Measurements from ENCODE around the gene TOR3A.

TOR3A gene

GRCh38 chr1:179090923-179091322, 9.1 kb downstream of the TOR3A start:
- peaks cover 18% of the 10 kb centered on the region; the same call in 1 of the 2 replicates for H4K20me1 ChIP-seq (ENCODE audit: control insufficient read depth, insufficient read depth, low read depth, low read length)
- H3F3A ChIP-seq (ENCODE audit: control insufficient read depth, insufficient read depth): peaks cover 8% of the 10 kb centered on the region
- no peak for TF ChIP-seq CTCF (IDR thresholded peaks at IDR 0.05; ENCODE audit: low read depth, low read length, poor library complexity, severe bottlenecking)
- no peak for TF ChIP-seq EZH2phosphoT487 (IDR thresholded peaks at IDR 0.05; ENCODE audit: borderline replicate concordance, low read length)
- H3K4me2 ChIP-seq (ENCODE audit: low read length): no peak overlapping the region
- H3K9me3 ChIP-seq (ENCODE audit: control insufficient read depth, insufficient read depth, low read length): no peaks in the 10 kb centered on the region
- no peak overlapping the region for H3K4me3 ChIP-seq (ENCODE audit: low read length)
- H3K4me1 ChIP-seq (ENCODE audit: control insufficient read depth, low read length): peaks cover 36% of the 10 kb centered on the region
- peaks cover 54% of the 10 kb centered on the region for H3K79me2 ChIP-seq (ENCODE audit: control insufficient read depth, low read length)
- H3K36me3 ChIP-seq (ENCODE audit: control insufficient read depth, low read length): peaks cover 93% of the 10 kb centered on the region
- no peaks in the 10 kb centered on the region for H3K27me3 ChIP-seq (ENCODE audit: control insufficient read depth, low read length)
- no peak overlapping the region for H3K27ac ChIP-seq (ENCODE audit: low read depth, low read length)
- H3K9me2 ChIP-seq (replicated peaks; ENCODE audit: control insufficient read depth, low read length): no peaks in the 10 kb centered on the region

- Histone ChIP-seq H3K36me3 (ENCODE audit: control insufficient read depth, low read length) (peaks cover 95% of the 10 kb centered on the region), H3K27ac (ENCODE audit: low read depth, low read length) (no peak overlapping the region), H3K4me2 (ENCODE audit: low read length) (no peak overlapping the region)
These were observed 9.9 kb downstream of the TOR3A start for GRCh38 chr1:179091691-179092165.

GRCh38 chr1:179092896-179093461, 11.1 kb downstream of the TOR3A start:
- peaks cover 95% of the 10 kb centered on the region for H3K36me3 ChIP-seq (ENCODE audit: control insufficient read depth, low read length)
- H3K79me2 ChIP-seq (ENCODE audit: control insufficient read depth, low read length): peaks cover 35% of the 10 kb centered on the region
- H4K20me1 ChIP-seq (ENCODE audit: control insufficient read depth, insufficient read depth, low read depth, low read length): peaks cover 9% of the 10 kb centered on the region; the same call in 1 of the 2 replicates
- H3K9me2 ChIP-seq (replicated peaks; ENCODE audit: control insufficient read depth, low read length): no peaks in the 10 kb centered on the region
- H3K4me3 ChIP-seq (ENCODE audit: low read length): no peak overlapping the region
- H3K4me2 ChIP-seq (ENCODE audit: low read length): no peak overlapping the region
- H3K4me1 ChIP-seq (ENCODE audit: control insufficient read depth, low read length): peaks cover 17% of the 10 kb centered on the region
- peaks cover 18% of the 10 kb centered on the region for H3F3A ChIP-seq (ENCODE audit: control insufficient read depth, insufficient read depth)
- H3K27me3 ChIP-seq (ENCODE audit: control insufficient read depth, low read length): no peaks in the 10 kb centered on the region
- H3K9me3 ChIP-seq (ENCODE audit: control insufficient read depth, insufficient read depth, low read length): no peaks in the 10 kb centered on the region
- TF ChIP-seq CTCF (IDR thresholded peaks at IDR 0.05; ENCODE audit: low read depth, low read length, poor library complexity, severe bottlenecking) (no peak), EZH2phosphoT487 (IDR thresholded peaks at IDR 0.05; ENCODE audit: borderline replicate concordance, low read length) (no peak)
- H3K27ac ChIP-seq (ENCODE audit: low read depth, low read length): no peak overlapping the region

More at GRCh38 chr1:179091691-179092165, 9.9 kb downstream of the TOR3A start:
- Histone ChIP-seq H3K9me2 (replicated peaks; ENCODE audit: control insufficient read depth, low read length) (no peaks in the 10 kb centered on the region), H3K27me3 (ENCODE audit: control insufficient read depth, low read length) (no peaks in the 10 kb centered on the region), H3K79me2 (ENCODE audit: control insufficient read depth, low read length) (peaks cover 47% of the 10 kb centered on the region), H3K4me3 (ENCODE audit: low read length) (no peak overlapping the region), H3K4me1 (ENCODE audit: control insufficient read depth, low read length) (peaks cover 30% of the 10 kb centered on the region), H3F3A (ENCODE audit: control insufficient read depth, insufficient read depth) (peaks cover 11% of the 10 kb centered on the region), H3K9me3 (ENCODE audit: control insufficient read depth, insufficient read depth, low read length) (no peaks in the 10 kb centered on the region), H4K20me1 (ENCODE audit: control insufficient read depth, insufficient read depth, low read depth, low read length) (peaks cover 18% of the 10 kb centered on the region; the same call in 1 of the 2 replicates)
- no peak for TF ChIP-seq EZH2phosphoT487 (IDR thresholded peaks at IDR 0.05; ENCODE audit: borderline replicate concordance, low read length)
- TF ChIP-seq CTCF (IDR thresholded peaks at IDR 0.05; ENCODE audit: low read depth, low read length, poor library complexity, severe bottlenecking): no peak

All from DOHH2 (cell line).